MCF 10A (cell line): ENCODE data around the gene RHCE. TPM values are rescaled to one million over a fixed set of nuclear protein-coding genes. Genes with fewer than 3 reads are reported as not detected.

Source experiments
- BruUV-seq: library from RNA; stranded (reverse); fragments of 400-500 nt; replicated peaks from 2 replicates; lab custom pipeline; 2021; lab: Mats Ljungman, UMichigan
- CTCF ChIA-PET: fragments of 300-600 bp; sonication (Branson Sonifier 250); formaldehyde crosslinking; extraction: SDS; loops from one replicate; lab custom pipeline; 2021; ENCODE audit warnings: antibody characterized with exemption, inconsistent platforms; lab: Yijun Ruan, JAX
- POLR2A ChIA-PET: fragments of 300-600, 350-650 bp; sonication (Branson Sonifier 250); formaldehyde crosslinking; extraction: SDS; loops from one replicate; lab custom pipeline; 2020; ENCODE audit warnings: antibody characterized with exemption, inconsistent platforms; lab: Yijun Ruan, JAX
- DNase-seq: peaks from one replicate; pipeline ENCODE4 v3.0.0-alpha.2; 2018; ENCODE audit not compliant: unreplicated experiment
- H3K27ac Mint-ChIP-seq: one replicate; pipeline ENCODE4 v1.8.0; 2022; ENCODE audit warnings: mild to moderate bottlenecking, low read depth, mixed read lengths; ENCODE audit not compliant: unreplicated experiment
- H3K27me3 Mint-ChIP-seq: one replicate; pipeline ENCODE4 v1.8.0; 2022; ENCODE audit warnings: mixed read lengths; ENCODE audit not compliant: insufficient read depth, unreplicated experiment
- H3K36me3 Mint-ChIP-seq: one replicate; pipeline ENCODE4 v1.8.0; 2022; ENCODE audit warnings: mild to moderate bottlenecking, moderate library complexity, mixed read lengths; ENCODE audit not compliant: insufficient read depth, unreplicated experiment
- H3K4me1 Mint-ChIP-seq: one replicate; pipeline ENCODE4 v1.8.0; 2022; ENCODE audit warnings: mixed read lengths; ENCODE audit not compliant: insufficient read depth, unreplicated experiment
- H3K4me3 Mint-ChIP-seq: one replicate; pipeline ENCODE4 v1.8.0; 2022; ENCODE audit warnings: mild to moderate bottlenecking, moderate library complexity, mixed read lengths; ENCODE audit not compliant: unreplicated experiment
- H3K9me3 Mint-ChIP-seq: one replicate; pipeline ENCODE4 v1.8.0; 2022; ENCODE audit warnings: mixed read lengths; ENCODE audit not compliant: unreplicated experiment
- intact Hi-C: fragments of 100-400 bp; cut with micrococcal nuclease; formaldehyde crosslinking; loops from 2 replicates; pipeline ENCODE4 v1.14.1; 2022
- total RNA-seq: library from RNA; stranded (reverse); gene quantifications from 2 replicates; pipeline ENCODE4 v1.2.3, GENCODE V29; 2022
- TF ChIP-seq, protein P1 (sequence below): fragments of 200-600 bp; IDR thresholded peaks from one replicate; pipeline ENCODE4 v1.8.0; 2022; ENCODE audit warnings: antibody characterized with exemption, mild to moderate bottlenecking; ENCODE audit not compliant: unreplicated experiment

RHCE gene
- total RNA-seq, 1 experiment from 2014 or later = 0.61 TPM

DNA sequence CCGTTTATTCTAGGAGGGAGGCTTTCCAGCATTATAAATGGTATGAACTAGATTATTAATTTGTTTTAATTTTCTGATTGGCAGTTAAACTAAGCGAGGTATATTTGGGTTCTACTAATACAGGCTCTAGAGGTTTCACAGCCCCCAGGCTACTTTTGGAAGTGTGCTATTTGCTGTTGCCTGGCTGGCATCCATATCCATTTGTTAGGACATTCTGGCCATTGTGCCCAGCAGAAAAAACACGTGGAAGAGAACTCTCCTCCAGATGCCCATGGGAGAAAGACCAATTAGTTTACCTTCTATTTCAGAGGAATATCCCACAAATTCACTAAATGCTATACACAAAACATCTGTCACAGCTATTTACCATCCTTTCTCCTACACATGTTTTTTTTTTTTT is 39.4 kb upstream of the RHCE start:
- no peaks in the 10 kb centered on the region for H3K27me3 Mint-ChIP-seq
- intact Hi-C loops = loop anchor here (1.0 kb wide), 1 partner anchor 33 kb away; no protein-coding TSS in a partner anchor
- no peak overlapping the region for H3K27ac Mint-ChIP-seq
- no TSS peak for BruUV-seq
- ChIA-PET POLR2A (interaction anchor here (0.9 to 1.0 kb wide), 2 partner anchors 19 to 24 kb away, joined by 3 read pairs; no protein-coding TSS in a partner anchor), CTCF (interaction anchor here (0.8 kb wide), 1 partner anchor 27 kb away, joined by 3 read pairs; no protein-coding TSS in a partner anchor)
- DNase-seq = no peak
- no peak overlapping the region for H3K4me3 Mint-ChIP-seq
- H3K9me3 Mint-ChIP-seq = no peaks in the 10 kb centered on the region
- H3K36me3 Mint-ChIP-seq = peaks cover 47% of the 10 kb centered on the region
- H3K4me1 Mint-ChIP-seq = no peaks in the 10 kb centered on the region
- TF ChIP-seq, protein P1, sequence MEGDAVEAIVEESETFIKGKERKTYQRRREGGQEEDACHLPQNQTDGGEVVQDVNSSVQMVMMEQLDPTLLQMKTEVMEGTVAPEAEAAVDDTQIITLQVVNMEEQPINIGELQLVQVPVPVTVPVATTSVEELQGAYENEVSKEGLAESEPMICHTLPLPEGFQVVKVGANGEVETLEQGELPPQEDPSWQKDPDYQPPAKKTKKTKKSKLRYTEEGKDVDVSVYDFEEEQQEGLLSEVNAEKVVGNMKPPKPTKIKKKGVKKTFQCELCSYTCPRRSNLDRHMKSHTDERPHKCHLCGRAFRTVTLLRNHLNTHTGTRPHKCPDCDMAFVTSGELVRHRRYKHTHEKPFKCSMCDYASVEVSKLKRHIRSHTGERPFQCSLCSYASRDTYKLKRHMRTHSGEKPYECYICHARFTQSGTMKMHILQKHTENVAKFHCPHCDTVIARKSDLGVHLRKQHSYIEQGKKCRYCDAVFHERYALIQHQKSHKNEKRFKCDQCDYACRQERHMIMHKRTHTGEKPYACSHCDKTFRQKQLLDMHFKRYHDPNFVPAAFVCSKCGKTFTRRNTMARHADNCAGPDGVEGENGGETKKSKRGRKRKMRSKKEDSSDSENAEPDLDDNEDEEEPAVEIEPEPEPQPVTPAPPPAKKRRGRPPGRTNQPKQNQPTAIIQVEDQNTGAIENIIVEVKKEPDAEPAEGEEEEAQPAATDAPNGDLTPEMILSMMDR = no peak

DNA sequence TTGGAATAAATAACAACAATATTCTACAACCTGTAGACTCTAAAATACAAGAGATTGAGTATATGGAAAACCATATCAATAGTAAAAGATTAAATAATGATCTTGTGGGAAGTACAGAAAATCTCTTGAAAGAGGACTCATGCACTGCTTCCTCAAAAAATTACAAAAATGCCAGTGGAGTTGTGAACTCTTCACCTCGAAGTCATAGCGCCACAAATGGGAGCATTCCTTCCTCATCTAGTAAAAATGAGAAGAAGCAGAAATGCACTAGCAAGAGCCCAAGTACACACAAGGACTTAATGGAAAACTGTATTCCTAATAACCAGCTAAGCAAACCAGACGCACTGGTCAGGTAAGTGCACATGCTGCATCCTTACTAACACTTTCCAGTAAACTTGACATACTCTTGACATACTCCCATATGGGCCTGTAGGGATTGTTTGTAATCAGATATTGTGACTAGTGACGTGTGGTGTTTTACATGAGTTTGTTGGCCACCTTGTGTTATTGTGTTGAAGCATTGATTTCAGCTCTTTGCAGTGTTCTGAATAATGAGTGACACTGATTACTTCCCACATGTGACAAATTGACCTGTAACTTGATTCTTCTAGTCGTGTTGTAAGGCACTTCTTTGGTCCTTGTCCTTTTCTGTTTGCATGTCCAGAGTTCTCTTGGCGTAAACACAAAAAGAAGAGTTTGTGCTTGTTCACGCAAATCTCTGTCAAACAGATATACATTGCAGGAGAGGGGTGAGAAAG is 38.1 kb upstream of the RHCE start:
- TF ChIP-seq, protein P1 = no peak
- ChIA-PET POLR2A (no interaction called here), CTCF (no interaction called here)
- no TSS peak for BruUV-seq
- intact Hi-C loops = no loop called here
- Mint-ChIP-seq H3K9me3 (no peaks in the 10 kb centered on the region), H3K27ac (no peak overlapping the region), H3K4me3 (no peak overlapping the region), H3K27me3 (no peaks in the 10 kb centered on the region), H3K36me3 (peaks cover 53% of the 10 kb centered on the region), H3K4me1 (no peaks in the 10 kb centered on the region)
- DNase-seq = no peak

DNA sequence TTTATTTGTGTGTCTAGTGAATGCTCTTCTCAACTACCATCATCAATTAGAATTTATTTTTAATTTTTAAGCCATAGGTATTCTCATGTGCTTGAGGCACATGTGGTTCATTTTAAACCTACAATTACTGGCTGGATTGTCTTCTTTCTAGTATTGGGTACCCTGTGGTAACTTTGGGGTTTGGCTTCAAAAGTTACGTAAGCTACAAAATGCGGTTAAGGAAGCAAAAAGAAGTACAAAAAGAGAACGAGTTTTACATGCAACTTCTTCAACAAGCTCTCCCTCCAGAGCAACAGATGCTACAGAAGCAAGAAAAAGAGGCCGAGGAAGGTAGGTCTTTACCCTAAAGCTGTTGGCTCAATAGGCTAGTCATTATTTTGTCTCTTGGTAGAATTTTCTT is 35.9 kb upstream of the RHCE start:
- H3K9me3 Mint-ChIP-seq = no peaks in the 10 kb centered on the region
- no TSS peak for BruUV-seq
- TF ChIP-seq, protein P1 = no peak
- H3K27ac Mint-ChIP-seq = no peak overlapping the region
- H3K27me3 Mint-ChIP-seq = no peaks in the 10 kb centered on the region
- intact Hi-C loops = no loop called here
- H3K4me1 Mint-ChIP-seq = no peaks in the 10 kb centered on the region
- H3K36me3 Mint-ChIP-seq = peaks cover 53% of the 10 kb centered on the region
- no peak overlapping the region for H3K4me3 Mint-ChIP-seq
- POLR2A ChIA-PET = no interaction called here
- CTCF ChIA-PET = interaction anchor here (1.0 kb wide), 1 partner anchor 32 kb away, joined by 3 read pairs; no protein-coding TSS in a partner anchor
- no peak for DNase-seq

DNA sequence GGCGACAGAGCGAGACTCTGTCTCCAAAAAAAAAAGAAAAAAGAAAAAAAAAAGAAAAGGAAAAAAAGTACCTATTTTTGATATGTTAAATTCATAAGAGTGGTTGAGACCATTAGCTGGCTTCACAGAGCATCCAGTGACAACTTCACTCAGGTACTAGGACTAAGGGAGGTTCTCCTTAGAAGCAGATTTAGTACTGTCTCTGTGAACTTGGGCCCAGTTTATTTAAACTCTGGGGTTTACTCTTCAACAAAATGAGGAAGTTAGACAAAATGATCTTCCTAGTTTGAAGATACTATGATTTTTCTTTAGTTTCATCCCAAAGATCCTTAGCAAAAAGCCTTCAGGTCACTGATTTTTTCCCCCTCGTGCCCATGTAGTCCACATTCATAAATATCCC is 31.3 kb upstream of the RHCE start:
- H3K36me3 Mint-ChIP-seq = peaks cover 28% of the 10 kb centered on the region
- no peaks in the 10 kb centered on the region for H3K4me1 Mint-ChIP-seq
- POLR2A ChIA-PET = no interaction called here
- no peak overlapping the region for H3K27ac Mint-ChIP-seq
- CTCF ChIA-PET = no interaction called here
- no peak for DNase-seq
- no TSS peak for BruUV-seq
- TF ChIP-seq, protein P1 = no peak
- intact Hi-C loops = no loop called here
- no peaks in the 10 kb centered on the region for H3K9me3 Mint-ChIP-seq
- no peaks in the 10 kb centered on the region for H3K27me3 Mint-ChIP-seq
- H3K4me3 Mint-ChIP-seq = no peak overlapping the region
